Stimulated activated CD8-positive, alpha-beta memory T cell treated with anti-CD3 and anti-CD28 coated beads, Interleukin-15, amount 100 ng/mL, for 48 hours (primary cell): Measurements from ENCODE around the gene FER1L5.

Experiments used
- DNase-seq, 2 donors: peaks; one replicate each; pipeline ENCODE4 v3.0.0-alpha.2; 2020; ENCODE audit warnings: low read depth in 2 of 2

FER1L5 gene

GRCh38 chr2:96642564-96643360 is at the start of gene FER1L5:
Gene FER1L5 (plus strand): TSS chr2:96642764. CDS start chr2:96642837, 73 bp downstream.
- DNase-seq, result no peak

- DNase-seq, result no peak
These were observed 48.3 kb upstream of the FER1L5 start for GRCh38 chr2:96594282-96594681.

GRCh38 chr2:96594691-96595152 is 47.8 kb upstream of the FER1L5 start:
- peak in 1 of 2 donors; percentile 8 for DNase-seq

GRCh38 chr2:96596596-96596995 is 46.0 kb upstream of the FER1L5 start:
- DNase-seq, result no peak

- no peak for DNase-seq
These were observed 42.6 kb upstream of the FER1L5 start for GRCh38 chr2:96599941-96600340.

- peak in 1 of 2 donors; percentile 8 for DNase-seq
These were observed 40.9 kb upstream of the FER1L5 start for GRCh38 chr2:96601382-96602292.

GRCh38 chr2:96602330-96602823 is 40.2 kb upstream of the FER1L5 start:
- DNase-seq, result no peak

- DNase-seq, result no peak
These were observed 38.5 kb upstream of the FER1L5 start for GRCh38 chr2:96604104-96604503.

- no peak for DNase-seq
These were observed 33.8 kb upstream of the FER1L5 start for GRCh38 chr2:96608469-96609455.

GRCh38 chr2:96616128-96616527 is 26.4 kb upstream of the FER1L5 start:
- DNase-seq, result no peak

- DNase-seq, result no peak
These were observed 26.0 kb upstream of the FER1L5 start for GRCh38 chr2:96616535-96616934.

- no peak for DNase-seq
These were observed 25.6 kb upstream of the FER1L5 start for GRCh38 chr2:96617012-96617411.

- DNase-seq, result no peak
These were observed 23.8 kb upstream of the FER1L5 start for GRCh38 chr2:96618596-96619283.

GRCh38 chr2:96622544-96622943 is 20.0 kb upstream of the FER1L5 start:
- no peak for DNase-seq

- no peak for DNase-seq
These were observed 19.4 kb upstream of the FER1L5 start for GRCh38 chr2:96623116-96623515.

GRCh38 chr2:96625571-96626552 is 16.7 kb upstream of the FER1L5 start:
- no peak for DNase-seq

- no peak for DNase-seq
These were observed 16.0 kb upstream of the FER1L5 start for GRCh38 chr2:96626553-96626942.

GRCh38 chr2:96631804-96632435 is 10.6 kb upstream of the FER1L5 start:
- no peak for DNase-seq

GRCh38 chr2:96633641-96634040 is 8.9 kb upstream of the FER1L5 start:
- no peak for DNase-seq
